GM23338 (cell line): ENCODE measurements around the gene ABHD3. TPM values are rescaled to one million over a fixed set of nuclear protein-coding genes. Genes with fewer than 3 reads are reported as not detected.

ENCODE experiments used
- ATAC-seq: fragments of 200-7000 bp; cut with Tn5 transposase; 3 replicates; pipeline ENCODE4 v1.9.1; 2020
- DNase-seq: peaks from one replicate; pipeline ENCODE4 v3.0.0-alpha.2; 2015; ENCODE audit warnings: low spot score
- H2AFZ ChIP-seq: fragments of 200-600 bp; sonication (generic); 2 replicates; pipeline ENCODE4 v1.8.0; 2016; ENCODE audit warnings: antibody characterized with exemption, mild to moderate bottlenecking, moderate library complexity
- H3F3A ChIP-seq: fragments of 200-600 bp; sonication (generic); replicated peaks from 2 replicates; pipeline ENCODE4 v1.8.0; 2017; ENCODE audit warnings: antibody characterized with exemption, mixed run types, low read depth
- H3K27ac ChIP-seq: fragments of 200-600 bp; sonication (generic); 2 replicates; pipeline ENCODE4 v1.6.1; 2016; ENCODE audit warnings: low read depth
- H3K27me3 ChIP-seq: fragments of 200-600 bp; sonication (generic); 2 replicates; pipeline ENCODE4 v1.8.0; 2016; ENCODE audit warnings: mild to moderate bottlenecking, mixed run types, moderate library complexity; ENCODE audit not compliant: insufficient read depth
- H3K36me3 ChIP-seq: fragments of 200-600 bp; sonication (generic); 2 replicates; pipeline ENCODE4 v1.8.0; 2016; ENCODE audit warnings: mild to moderate bottlenecking; ENCODE audit not compliant: insufficient read depth
- H3K4me1 ChIP-seq: fragments of 200-600 bp; sonication (generic); 2 replicates; pipeline ENCODE4 v1.8.0; 2016; ENCODE audit warnings: mild to moderate bottlenecking, moderate library complexity; ENCODE audit not compliant: insufficient read depth
- H3K4me2 ChIP-seq: fragments of 200-600 bp; sonication (generic); 2 replicates; pipeline ENCODE4 v1.7.1; 2017; ENCODE audit warnings: mixed run types
- H3K4me3 ChIP-seq: fragments of 200-600 bp; sonication (generic); 2 replicates; pipeline ENCODE4 v1.6.1; 2016; ENCODE audit warnings: mixed run types
- H3K79me2 ChIP-seq: fragments of 200-600 bp; sonication (generic); replicated peaks from 2 replicates; pipeline ENCODE4 v1.8.0; 2017; ENCODE audit warnings: mild to moderate bottlenecking; ENCODE audit not compliant: insufficient read depth
- H3K9me2 ChIP-seq: fragments of 200-600 bp; sonication (generic); 2 replicates; pipeline ENCODE4 v1.8.0; 2017; ENCODE audit not compliant: insufficient read depth
- H4K20me1 ChIP-seq: fragments of 200-600 bp; sonication (generic); replicated peaks from 2 replicates; pipeline ENCODE4 v1.8.0; 2017; ENCODE audit warnings: mild to moderate bottlenecking; ENCODE audit not compliant: insufficient read depth
- H3K27ac Mint-ChIP-seq: 2 replicates; pipeline ENCODE4 v1.8.0; 2020; ENCODE audit warnings: inconsistent platforms, mild to moderate bottlenecking, moderate library complexity, mixed read lengths
- H3K27me3 Mint-ChIP-seq: 3 replicates; pipeline ENCODE4 v1.8.0; 2022; ENCODE audit warnings: low read depth, mild to moderate bottlenecking, moderate library complexity, mixed read lengths, inconsistent platforms; ENCODE audit not compliant: insufficient read depth, poor library complexity
- H3K36me3 Mint-ChIP-seq: 3 replicates; pipeline ENCODE4 v1.8.0; 2021; ENCODE audit warnings: low read depth, mild to moderate bottlenecking, inconsistent platforms, moderate library complexity, mixed read lengths
- H3K4me1 Mint-ChIP-seq: 3 replicates; pipeline ENCODE4 v1.8.0; 2020; ENCODE audit warnings: mild to moderate bottlenecking, inconsistent platforms, mixed read lengths
- H3K4me3 Mint-ChIP-seq: 3 replicates; pipeline ENCODE4 v1.8.0; 2021; ENCODE audit warnings: moderate library complexity, mild to moderate bottlenecking, inconsistent platforms, mixed read lengths
- H3K9me3 Mint-ChIP-seq: 3 replicates; pipeline ENCODE4 v1.8.0; 2020; ENCODE audit warnings: moderate library complexity, mild to moderate bottlenecking, inconsistent platforms, mixed read lengths
- CTCF ChIP-seq, 2 experiments: fragments of 200-600 bp in 1 of 2; sonication (generic) in 1 of 2; conservative IDR thresholded peaks; 2 replicates each; pipeline versions ENCODE4 v1.5.1 to v1.6.1; 2016 to 2017; ENCODE audit warnings: antibody characterized with exemption in 2 of 2, low read depth in 2 of 2, mild to moderate bottlenecking in 2 of 2, moderate library complexity in 1 of 2
- ETS1 ChIP-seq: IDR thresholded peaks from 2 replicates; pipeline ENCODE4 v1.6.1; 2016; ENCODE audit warnings: antibody characterized with exemption
- EZH2 ChIP-seq: fragments of 200-600 bp; sonication (generic); IDR thresholded peaks from one replicate; pipeline ENCODE4 v1.8.0; 2017; ENCODE audit warnings: antibody characterized with exemption, mild to moderate bottlenecking, low read depth; ENCODE audit not compliant: unreplicated experiment
- EZH2phosphoT487 ChIP-seq: fragments of 200-600 bp; sonication (generic); IDR thresholded peaks from one replicate; pipeline ENCODE4 v1.8.1; 2018; ENCODE audit warnings: antibody characterized with exemption; ENCODE audit not compliant: unreplicated experiment
- JUNB ChIP-seq: IDR thresholded peaks from one replicate; pipeline ENCODE4 v1.6.1; 2016; ENCODE audit warnings: antibody characterized with exemption; ENCODE audit not compliant: unreplicated experiment
- POLR2AphosphoS5 ChIP-seq: IDR thresholded peaks from 2 replicates; pipeline ENCODE4 v1.6.1; 2016; ENCODE audit warnings: antibody characterized with exemption, low read depth
- REST ChIP-seq: IDR thresholded peaks from one replicate; pipeline ENCODE4 v1.6.1; 2018; ENCODE audit warnings: antibody characterized with exemption; ENCODE audit not compliant: unreplicated experiment
- STAT1 ChIP-seq: IDR thresholded peaks from one replicate; pipeline ENCODE4 v1.6.1; 2016; ENCODE audit warnings: antibody characterized with exemption; ENCODE audit not compliant: unreplicated experiment
- ZNF114 ChIP-seq: fragments of 250-450 bp; sonication (Bioruptor Pico); IDR thresholded peaks from 2 replicates; pipeline ENCODE4 v1.5.0; 2020; ENCODE audit warnings: mild to moderate bottlenecking, moderate library complexity
- ZNF331 ChIP-seq: fragments of 250-450 bp; sonication (Bioruptor Pico); IDR thresholded peaks from 2 replicates; pipeline ENCODE4 v1.5.0; 2020; ENCODE audit warnings: low read depth, mild to moderate bottlenecking, moderate library complexity
- ZNF462 ChIP-seq: fragments of 250-450 bp; sonication (Bioruptor Pico); IDR thresholded peaks from 2 replicates; pipeline ENCODE4 v1.5.0; 2020; ENCODE audit warnings: mild to moderate bottlenecking, moderate library complexity
- polyA plus RNA-seq: library from polyadenylated mRNA; unstranded; fragments of >200 nt; fragmentation: Nextera tagmentation; extraction: Ambion mirVana; gene quantifications from 2 replicates; pipeline ENCODE4 v1.2.1, GENCODE V29; 2016
- total RNA-seq: library from RNA; depleted of rRNA; stranded (reverse); fragments of >200 nt; shearing (Covaris generic); gene quantifications from 2 replicates; pipeline ENCODE4 v1.2.3, GENCODE V29; 2014

The ABHD3 gene
- total and polyA plus RNA-seq, 2 experiments from 2014 or later = 16.2 to 19.9 TPM

GRCh38 chr18:21693322-21693721, 11.3 kb downstream of the ABHD3 start:
- no peak overlapping the region for H3K27ac ChIP-seq
- TF ChIP-seq ZNF114 (no peak), EZH2phosphoT487 (no peak), ZNF331 (CRISPR knock-in tag) (no peak), STAT1 (no peak), CTCF (conservative IDR thresholded peaks at IDR 0.05; ENCODE audit: low read depth in 2 of 2) (no peak), ZNF462 (no peak), REST (no peak), JUNB (no peak), ETS1 (no peak), POLR2AphosphoS5 (no peak), EZH2 (no peak)
- H3K9me2 ChIP-seq = no peaks in the 10 kb centered on the region
- H3K4me3 ChIP-seq = no peak overlapping the region
- no peaks in the 10 kb centered on the region for H4K20me1 ChIP-seq
- H3K36me3 ChIP-seq = no peaks in the 10 kb centered on the region; the same call in 1 of the 2 replicates
- no peaks in the 10 kb centered on the region for H3K4me1 Mint-ChIP-seq
- H3K9me3 Mint-ChIP-seq = peaks cover 16% of the 10 kb centered on the region; the same call in 2 of the 3 replicates
- H3K4me1 ChIP-seq = no peaks in the 10 kb centered on the region
- H3K79me2 ChIP-seq = no peaks in the 10 kb centered on the region
- no peaks in the 10 kb centered on the region for H3K27me3 Mint-ChIP-seq
- DNase-seq = no peak
- no peak for ATAC-seq
- no peak overlapping the region for H3K27ac Mint-ChIP-seq
- peaks cover 31% of the 10 kb centered on the region for H3K36me3 Mint-ChIP-seq
- no peaks in the 10 kb centered on the region for H3K27me3 ChIP-seq
- no peak overlapping the region for H2AFZ ChIP-seq
- H3K4me2 ChIP-seq = no peak overlapping the region
- H3K4me3 Mint-ChIP-seq = no peak overlapping the region
- no peaks in the 10 kb centered on the region for H3F3A ChIP-seq
